Fibroblast of the aortic adventitia (primary cell): ENCODE data around the gene SNPH. TPM values are rescaled to one million over a fixed set of nuclear protein-coding genes. Genes with fewer than 3 reads are reported as not detected.
"Not testable (repeated sequence)": the region's sequence is repeated elsewhere in the genome, so short reads cannot be mapped to it uniquely, and the experiment has no call there.

ENCODE experiments used
- DNase-seq: peaks from one replicate; pipeline ENCODE4 v3.0.0-alpha.2; 2010; ENCODE audit warnings: low read depth
- H3K4me3 ChIP-seq: 2 replicates; pipeline ENCODE4 v1.5.1; 2011; ENCODE audit warnings: low read depth, mild to moderate bottlenecking, control low read depth, low read length, moderate library complexity
- CTCF ChIP-seq: IDR thresholded peaks from 2 replicates; pipeline ENCODE4 v1.5.1; 2011; ENCODE audit warnings: mild to moderate bottlenecking, low read length, control low read depth, inconsistent platforms; ENCODE audit not compliant: insufficient read depth
- total RNA-seq: library from RNA; depleted of rRNA; stranded (reverse); fragments of >200 nt; gene quantifications from 2 replicates; pipeline ENCODE4 v1.2.3, GENCODE V29; 2012; ENCODE audit warnings: low replicate concordance

The SNPH gene
- total RNA-seq, 1 donor: 7.7 TPM

- TF ChIP-seq CTCF: no peak
- H3K4me3 ChIP-seq: no peak overlapping the region
- no peak for DNase-seq
Measured at GRCh38 chr20:1335961-1336698, 70.0 kb downstream of the SNPH start.

- no peak overlapping the region for H3K4me3 ChIP-seq
- DNase-seq: peak; percentile 73
- TF ChIP-seq CTCF: no peak
Measured at GRCh38 chr20:1336699-1337367, 70.7 kb downstream of the SNPH start.

DNA sequence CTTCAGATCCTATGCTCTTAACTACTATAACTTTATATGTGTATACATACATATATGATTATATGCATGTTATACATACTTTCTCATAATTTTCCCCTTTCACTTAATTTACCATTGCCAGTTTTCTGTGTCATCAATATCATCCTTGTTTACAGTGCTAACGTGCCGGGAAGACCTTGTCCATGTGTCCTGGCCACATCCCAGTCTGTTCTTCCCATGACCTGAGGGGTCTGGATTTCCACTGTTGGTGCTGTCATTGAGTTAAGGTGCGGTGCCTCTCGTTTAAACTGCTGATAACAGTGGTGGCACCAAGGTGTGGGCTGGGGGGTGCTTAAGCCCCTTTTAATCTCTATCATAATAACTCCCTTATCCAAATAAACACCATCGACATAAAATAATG is 71.3 kb downstream of the SNPH start:
- no peak for DNase-seq
- no peak overlapping the region for H3K4me3 ChIP-seq
- TF ChIP-seq CTCF: no peak

DNA sequence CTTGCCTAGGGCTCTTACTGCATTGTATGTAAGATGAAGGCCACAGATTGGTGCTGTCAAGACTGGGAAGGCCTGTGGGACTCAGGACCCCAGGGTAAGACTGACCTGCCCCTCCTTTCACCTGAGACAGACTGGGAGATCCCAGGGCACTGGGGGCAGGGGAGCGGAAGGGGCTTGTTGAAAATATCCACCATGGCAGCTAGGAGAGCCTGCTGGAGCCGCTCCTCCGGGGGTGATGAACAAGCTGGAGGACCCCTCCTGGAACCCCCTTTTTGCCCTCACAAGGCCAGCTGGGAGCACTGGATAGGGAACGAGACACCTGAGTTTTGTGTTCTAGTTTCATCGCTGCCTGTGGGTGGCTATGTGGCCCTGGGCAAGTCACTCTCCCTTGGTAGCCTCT is 72.0 kb downstream of the SNPH start:
- DNase-seq: no peak
- no peak for TF ChIP-seq CTCF

GRCh38 chr20:1338801-1339200 is 72.7 kb downstream of the SNPH start:
- no peak for DNase-seq
- TF ChIP-seq CTCF: no peak
- H3K4me3 ChIP-seq: no peak overlapping the region

More for the DNA sequence above, 72.0 kb downstream of the SNPH start:
- no peak overlapping the region for H3K4me3 ChIP-seq

GRCh38 chr20:1341561-1342265 is 75.6 kb downstream of the SNPH start:
- no peak for TF ChIP-seq CTCF
- DNase-seq: peak; percentile 64
- no peak overlapping the region for H3K4me3 ChIP-seq

- not testable (repeated sequence) for DNase-seq, H3K4me3 ChIP-seq
Measured at GRCh38 chr20:1343446-1344124, 77.5 kb downstream of the SNPH start.
